Endothelial cell (in vitro differentiated cells): Measurements from ENCODE around the gene MOCS1. TPM values are rescaled to one million over a fixed set of nuclear protein-coding genes. Genes with fewer than 3 reads are reported as not detected.

Source experiments
- DNase-seq: peaks from one replicate; pipeline ENCODE4 v3.0.0; 2021; ENCODE audit warnings: low spot score
- H3K27ac Mint-ChIP-seq: one replicate; pipeline ENCODE4 v1.8.0; 2021; ENCODE audit warnings: mixed read lengths, inconsistent platforms; ENCODE audit not compliant: unreplicated experiment
- H3K27me3 Mint-ChIP-seq: one replicate; pipeline ENCODE4 v1.8.0; 2021; ENCODE audit warnings: mild to moderate bottlenecking, moderate library complexity, mixed read lengths, inconsistent platforms; ENCODE audit not compliant: unreplicated experiment
- H3K36me3 Mint-ChIP-seq: one replicate; pipeline ENCODE4 v1.8.0; 2021; ENCODE audit warnings: mild to moderate bottlenecking, low read depth, mixed read lengths, inconsistent platforms; ENCODE audit not compliant: unreplicated experiment
- H3K4me1 Mint-ChIP-seq: one replicate; pipeline ENCODE4 v1.8.0; 2021; ENCODE audit warnings: mild to moderate bottlenecking, mixed read lengths, inconsistent platforms; ENCODE audit not compliant: unreplicated experiment
- H3K4me3 Mint-ChIP-seq: one replicate; pipeline ENCODE4 v1.8.0; 2021; ENCODE audit warnings: mild to moderate bottlenecking, mixed read lengths, inconsistent platforms; ENCODE audit not compliant: unreplicated experiment
- H3K9me3 Mint-ChIP-seq: one replicate; pipeline ENCODE4 v1.8.0; 2021; ENCODE audit warnings: mixed read lengths, inconsistent platforms; ENCODE audit not compliant: unreplicated experiment
- total RNA-seq: library from RNA; stranded (reverse); fragmentation: NEBNext Ultra II Directional; extraction: Animal tissue kit (Norgen Biotek cat#: 25700); gene quantifications from one replicate; pipeline ENCODE4 v1.2.1, GENCODE V29; 2021; ENCODE audit not compliant: unreplicated experiment
- TF ChIP-seq, protein P1 (sequence below): fragments of 200-600 bp; sonication (generic); IDR thresholded peaks from one replicate; pipeline ENCODE4 v1.5.0; 2021; ENCODE audit warnings: antibody characterized with exemption; ENCODE audit not compliant: unreplicated experiment

Gene MOCS1
- total RNA-seq, 1 donor from 2014 or later, result 15.8 TPM

- no peaks in the 10 kb centered on the region for H3K4me1 Mint-ChIP-seq
- H3K4me3 Mint-ChIP-seq, result no peak overlapping the region
Measured at GRCh38 chr6:39910164-39910563, 24.1 kb downstream of the MOCS1 start.

GRCh38 chr6:39909701-39910100 is 24.6 kb downstream of the MOCS1 start:
- Mint-ChIP-seq H3K36me3 (peaks cover 25% of the 10 kb centered on the region), H3K4me3 (no peak overlapping the region), H3K9me3 (no peaks in the 10 kb centered on the region), H3K27ac (no peak overlapping the region), H3K27me3 (peaks cover 6% of the 10 kb centered on the region), H3K4me1 (no peaks in the 10 kb centered on the region)
- DNase-seq, result no peak
- TF ChIP-seq, protein P1, sequence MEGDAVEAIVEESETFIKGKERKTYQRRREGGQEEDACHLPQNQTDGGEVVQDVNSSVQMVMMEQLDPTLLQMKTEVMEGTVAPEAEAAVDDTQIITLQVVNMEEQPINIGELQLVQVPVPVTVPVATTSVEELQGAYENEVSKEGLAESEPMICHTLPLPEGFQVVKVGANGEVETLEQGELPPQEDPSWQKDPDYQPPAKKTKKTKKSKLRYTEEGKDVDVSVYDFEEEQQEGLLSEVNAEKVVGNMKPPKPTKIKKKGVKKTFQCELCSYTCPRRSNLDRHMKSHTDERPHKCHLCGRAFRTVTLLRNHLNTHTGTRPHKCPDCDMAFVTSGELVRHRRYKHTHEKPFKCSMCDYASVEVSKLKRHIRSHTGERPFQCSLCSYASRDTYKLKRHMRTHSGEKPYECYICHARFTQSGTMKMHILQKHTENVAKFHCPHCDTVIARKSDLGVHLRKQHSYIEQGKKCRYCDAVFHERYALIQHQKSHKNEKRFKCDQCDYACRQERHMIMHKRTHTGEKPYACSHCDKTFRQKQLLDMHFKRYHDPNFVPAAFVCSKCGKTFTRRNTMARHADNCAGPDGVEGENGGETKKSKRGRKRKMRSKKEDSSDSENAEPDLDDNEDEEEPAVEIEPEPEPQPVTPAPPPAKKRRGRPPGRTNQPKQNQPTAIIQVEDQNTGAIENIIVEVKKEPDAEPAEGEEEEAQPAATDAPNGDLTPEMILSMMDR, result no peak

More at GRCh38 chr6:39910164-39910563, 24.1 kb downstream of the MOCS1 start:
- H3K9me3 Mint-ChIP-seq, result no peaks in the 10 kb centered on the region
- no peak overlapping the region for H3K27ac Mint-ChIP-seq
- DNase-seq, result no peak
- peaks cover 6% of the 10 kb centered on the region for H3K27me3 Mint-ChIP-seq
- TF ChIP-seq, protein P1, result no peak
- peaks cover 25% of the 10 kb centered on the region for H3K36me3 Mint-ChIP-seq

DNA sequence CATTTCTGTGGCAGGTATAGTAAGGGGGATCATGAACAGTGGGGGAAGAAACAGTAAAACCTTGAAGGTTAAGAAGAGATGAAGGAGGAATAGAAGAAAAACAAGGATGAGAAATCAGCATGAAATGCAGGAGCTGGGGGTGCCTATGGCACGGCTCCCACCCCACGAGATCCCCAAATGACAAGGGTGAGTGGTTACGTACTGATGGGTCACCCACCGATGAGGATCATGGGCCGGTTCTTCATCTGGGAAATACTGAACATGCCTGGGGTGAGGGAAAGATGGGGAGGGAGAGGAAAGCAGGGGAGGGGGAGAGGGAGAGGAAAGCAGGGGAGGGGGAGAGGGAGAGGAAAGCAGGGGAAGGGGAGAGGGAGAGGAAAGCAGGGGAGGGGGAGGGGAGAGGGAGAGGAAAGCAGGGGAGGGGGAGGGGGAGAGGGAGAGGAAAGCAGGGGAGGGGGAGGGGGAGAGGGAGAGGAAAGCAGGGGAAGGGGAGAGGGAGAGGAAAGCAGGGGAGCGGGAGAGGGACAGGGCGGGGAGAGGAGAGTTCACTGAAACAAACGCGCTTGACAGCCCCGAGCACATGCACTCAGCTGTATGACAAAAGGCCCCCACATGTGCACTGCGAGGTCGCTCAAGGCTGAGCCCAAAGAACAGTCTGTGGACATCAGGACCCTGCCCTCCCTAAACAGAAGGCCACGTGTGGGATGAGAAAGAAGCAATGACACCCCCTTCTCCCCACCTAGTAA is 25.3 kb downstream of the MOCS1 start:
- peaks cover 4% of the 10 kb centered on the region for H3K27me3 Mint-ChIP-seq
- H3K9me3 Mint-ChIP-seq, result no peaks in the 10 kb centered on the region

GRCh38 chr6:39907871-39908575 is 26.2 kb downstream of the MOCS1 start:
- H3K27ac Mint-ChIP-seq, result no peak overlapping the region
- TF ChIP-seq, protein P1, result no peak
- peaks cover 4% of the 10 kb centered on the region for H3K27me3 Mint-ChIP-seq
- no peak for DNase-seq
- no peak overlapping the region for H3K4me3 Mint-ChIP-seq
- no peaks in the 10 kb centered on the region for H3K9me3 Mint-ChIP-seq
- H3K36me3 Mint-ChIP-seq, result peaks cover 21% of the 10 kb centered on the region
- H3K4me1 Mint-ChIP-seq, result no peaks in the 10 kb centered on the region

More for the DNA sequence above, 25.3 kb downstream of the MOCS1 start:
- no peaks in the 10 kb centered on the region for H3K4me1 Mint-ChIP-seq
- TF ChIP-seq, protein P1, result no peak
- peaks cover 21% of the 10 kb centered on the region for H3K36me3 Mint-ChIP-seq
- no peak for DNase-seq
- no peak overlapping the region for H3K4me3 Mint-ChIP-seq
- H3K27ac Mint-ChIP-seq, result no peak overlapping the region

- peaks cover 16% of the 10 kb centered on the region for H3K36me3 Mint-ChIP-seq
- peaks cover under 1% of the 10 kb centered on the region for H3K27me3 Mint-ChIP-seq
- no peaks in the 10 kb centered on the region for H3K4me1 Mint-ChIP-seq
- H3K9me3 Mint-ChIP-seq, result no peaks in the 10 kb centered on the region
- no peak overlapping the region for H3K4me3 Mint-ChIP-seq
- no peak for DNase-seq
- TF ChIP-seq, protein P1, result no peak
- no peak overlapping the region for H3K27ac Mint-ChIP-seq
Measured at GRCh38 chr6:39906318-39906761, 27.9 kb downstream of the MOCS1 start.
